Central memory CD4-positive, alpha-beta T cell (primary cell): ENCODE measurements around the gene ZNF526.
"Not testable (repeated sequence)": the region's sequence is repeated elsewhere in the genome, so short reads cannot be mapped to it uniquely, and the experiment has no call there.

Source experiments
- DNase-seq: peaks from one replicate; pipeline ENCODE4 v3.0.0; 2022

Gene ZNF526

DNA sequence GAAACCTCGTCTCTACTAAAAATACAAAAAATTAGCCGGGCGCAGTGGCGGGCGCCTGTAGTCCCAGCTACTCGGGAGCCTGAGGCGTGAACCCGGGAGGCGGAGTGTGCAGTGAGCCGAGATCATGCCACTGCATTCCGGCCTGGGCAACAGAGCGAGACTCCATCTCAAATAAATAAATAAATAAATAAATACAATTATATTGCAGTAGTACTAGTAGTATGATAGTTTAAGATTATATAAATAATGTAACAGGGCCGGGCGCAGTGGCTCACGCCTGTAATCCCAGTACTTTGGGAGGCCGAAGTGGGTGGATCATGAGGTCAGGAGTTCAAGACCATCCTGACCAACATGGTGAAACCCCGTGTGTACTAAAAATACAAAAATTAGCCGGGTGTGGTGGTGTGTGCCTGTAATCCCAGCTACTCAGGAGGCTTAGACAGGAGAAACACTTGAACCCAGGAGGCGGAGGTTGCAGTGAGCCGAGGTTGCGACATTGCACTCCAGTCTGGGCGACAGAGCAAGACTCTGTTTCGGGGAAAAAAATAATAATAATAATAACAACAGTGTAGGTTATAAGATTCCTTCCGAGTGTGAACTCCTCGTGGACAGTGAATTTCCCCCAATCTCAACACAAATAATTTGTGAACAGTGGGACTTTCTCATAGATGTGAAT is 47.0 kb downstream of the ZNF526 start:
- not testable (repeated sequence) for DNase-seq

DNA sequence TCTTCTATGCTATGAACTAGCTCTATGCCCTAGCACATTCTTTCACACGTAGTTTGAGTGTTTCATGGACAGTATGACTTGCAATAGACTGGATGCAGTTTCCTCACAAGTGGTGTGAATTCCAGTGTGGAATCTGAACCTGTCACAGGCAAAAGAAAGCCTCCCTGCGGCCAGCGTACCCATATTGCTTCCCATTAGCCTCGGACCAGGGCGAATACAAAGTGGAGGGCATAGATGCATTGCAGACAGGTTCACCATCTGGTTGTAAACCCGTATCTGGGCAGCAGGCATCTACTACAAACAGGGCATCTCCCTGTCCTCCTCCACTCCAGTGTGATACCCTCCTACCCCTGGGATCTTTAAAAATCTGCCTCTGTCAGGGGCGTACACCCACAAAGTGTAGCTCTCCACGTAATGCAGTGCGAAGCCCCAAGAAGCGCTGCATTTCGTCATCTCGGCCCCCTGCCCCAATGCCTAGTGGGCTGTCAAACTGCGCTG is 47.6 kb downstream of the ZNF526 start:
- DNase-seq, result no peak

DNA sequence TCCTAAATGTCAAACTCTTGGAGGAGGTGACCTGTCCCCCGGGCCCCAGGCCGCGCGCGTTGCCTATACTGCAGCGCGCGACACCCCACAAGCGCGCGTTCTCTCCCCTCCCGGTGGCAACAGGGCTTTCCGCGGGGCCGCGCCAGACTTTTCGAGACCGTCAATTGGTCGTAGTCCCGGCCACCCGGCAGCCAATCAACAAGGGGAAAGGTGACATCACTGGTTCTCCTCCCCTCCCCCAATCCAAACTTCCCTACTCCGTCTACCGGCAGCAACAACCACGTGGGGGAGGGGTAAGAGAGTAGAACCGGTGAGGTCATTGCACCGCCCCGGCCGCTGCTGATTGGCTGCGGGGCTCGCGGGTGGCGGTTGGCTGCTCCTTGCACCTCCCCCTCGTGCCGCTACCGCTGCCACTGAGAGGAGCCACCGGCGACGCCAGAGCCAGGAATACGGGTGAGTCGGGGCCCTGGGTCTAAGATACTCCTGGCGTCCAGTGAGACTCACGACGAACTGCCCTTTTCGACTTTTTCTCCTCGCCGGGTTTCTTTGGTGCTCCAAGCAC is 48.1 kb downstream of the ZNF526 start:
- DNase-seq, result peak; percentile 100

DNA sequence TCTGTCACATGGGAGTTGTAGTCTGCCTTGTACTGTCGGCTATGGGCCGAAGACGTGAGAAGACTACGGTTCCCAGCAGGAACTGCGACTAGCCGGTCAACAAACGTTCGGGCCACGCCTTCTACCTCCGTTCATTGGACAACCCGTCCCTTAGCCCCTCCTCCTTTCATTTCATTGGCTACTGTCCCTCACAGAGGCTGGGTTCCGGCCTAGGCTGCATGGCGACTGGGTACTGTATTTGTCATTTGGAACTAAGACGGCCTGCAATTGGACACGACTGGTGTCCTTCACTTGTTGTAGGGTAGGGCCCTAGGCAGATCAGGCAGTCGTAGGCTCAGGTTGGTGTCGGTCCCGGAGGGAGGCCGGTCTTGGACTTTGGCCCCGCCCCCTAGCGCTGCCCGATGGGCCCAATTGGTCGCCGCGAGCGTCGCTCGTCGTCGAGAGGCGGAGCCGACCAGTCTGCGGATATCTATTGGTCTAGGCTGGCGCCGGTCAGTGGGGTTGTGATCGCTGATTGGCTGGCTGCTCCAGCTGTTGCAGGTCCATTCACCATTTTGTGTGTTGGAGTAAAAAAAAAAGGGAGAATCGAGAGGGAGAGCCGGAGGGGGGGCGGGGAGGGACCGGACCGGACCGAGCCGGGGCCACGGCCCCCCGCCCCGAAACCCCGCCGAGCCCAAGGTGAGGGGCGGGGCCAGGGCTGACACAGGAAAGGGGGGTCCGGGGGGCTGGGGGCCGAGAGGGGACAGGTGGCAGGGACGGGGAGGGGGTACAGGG is 48.8 kb downstream of the ZNF526 start, which contains the start of gene CIC:
CIC (plus strand) TSS at position 549 of the 774 bp plus-strand sequence. CDS start 2,532 bp downstream, outside the sequence.
- peak; percentile 100 for DNase-seq

DNA sequence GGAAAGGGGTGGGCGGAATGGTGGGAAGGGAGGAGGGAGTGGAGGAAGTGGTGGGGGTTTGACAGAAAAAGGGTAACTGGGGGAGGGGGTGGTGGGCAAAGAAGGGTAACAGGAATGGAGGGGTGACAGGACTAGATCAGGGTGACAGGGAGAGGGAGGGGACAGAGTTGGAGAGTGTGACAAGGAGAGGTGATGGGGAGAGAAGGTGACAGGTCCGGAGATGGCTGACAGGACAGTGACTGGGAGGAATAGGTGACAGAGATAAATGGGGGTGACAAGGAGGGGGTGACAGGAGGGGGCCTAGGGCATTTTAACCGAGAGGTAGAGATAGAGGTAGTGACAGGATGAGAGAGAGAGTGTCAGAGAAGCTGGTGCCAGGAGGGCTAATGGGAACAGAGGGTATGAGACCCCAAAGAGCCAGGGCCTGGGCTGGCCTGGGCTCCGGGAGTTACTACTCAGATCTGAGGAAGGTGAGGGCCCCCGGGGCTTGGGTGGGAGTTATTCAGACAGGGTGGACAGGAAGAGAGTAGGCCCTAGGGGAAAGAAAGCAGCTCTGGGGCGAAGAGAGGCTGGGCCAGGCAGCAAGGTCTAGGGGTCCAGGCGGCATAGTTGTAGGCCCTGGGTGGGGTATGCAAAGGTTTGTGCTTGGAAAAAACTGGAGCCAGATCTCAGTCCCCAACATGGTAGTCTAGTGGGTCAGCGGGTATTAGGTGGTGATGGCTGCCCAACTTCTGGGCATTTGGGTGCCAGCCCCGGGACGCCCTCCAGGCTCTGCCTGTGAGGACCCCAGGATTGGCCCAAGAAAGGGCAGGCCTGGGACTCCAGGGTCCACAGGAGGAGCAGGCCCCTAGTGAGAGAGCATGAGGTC is 49.6 kb downstream of the ZNF526 start:
- no peak for DNase-seq

DNA sequence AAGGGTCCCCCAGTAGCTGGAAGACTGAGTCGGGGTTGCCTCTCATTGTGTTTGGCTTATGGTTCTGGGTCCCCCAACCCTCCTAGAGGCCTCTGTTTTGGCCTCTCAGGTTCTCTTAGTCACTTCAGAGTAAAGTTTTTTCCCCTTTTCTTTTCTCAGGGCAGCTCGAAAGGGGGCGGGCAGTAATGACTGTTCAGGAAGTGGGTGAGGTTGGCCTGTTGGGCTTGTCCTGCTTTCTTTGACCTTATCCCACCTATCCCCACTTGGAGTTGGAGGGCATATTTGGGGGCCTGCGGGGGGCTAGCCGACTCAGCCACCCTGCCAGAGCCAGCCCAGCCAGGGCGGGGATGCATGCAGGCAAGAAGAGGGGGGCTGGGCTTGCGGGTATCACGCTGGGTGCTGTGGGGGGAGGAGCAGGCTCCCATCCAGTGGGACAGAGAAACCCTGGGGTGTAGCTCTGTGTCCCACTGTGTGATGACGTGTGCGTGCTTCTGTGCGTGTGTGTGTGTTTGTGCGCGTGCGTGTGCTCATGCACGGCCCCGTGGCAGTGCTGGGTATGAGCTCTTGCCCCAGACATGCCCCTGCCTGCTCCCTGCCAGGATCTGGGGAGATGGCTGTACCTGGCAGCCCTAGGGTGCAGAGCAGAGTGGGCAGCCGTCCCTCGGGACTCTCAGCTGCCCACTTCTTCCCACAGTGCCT is 50.4 kb downstream of the ZNF526 start:
- peak; percentile 76 for DNase-seq

DNA sequence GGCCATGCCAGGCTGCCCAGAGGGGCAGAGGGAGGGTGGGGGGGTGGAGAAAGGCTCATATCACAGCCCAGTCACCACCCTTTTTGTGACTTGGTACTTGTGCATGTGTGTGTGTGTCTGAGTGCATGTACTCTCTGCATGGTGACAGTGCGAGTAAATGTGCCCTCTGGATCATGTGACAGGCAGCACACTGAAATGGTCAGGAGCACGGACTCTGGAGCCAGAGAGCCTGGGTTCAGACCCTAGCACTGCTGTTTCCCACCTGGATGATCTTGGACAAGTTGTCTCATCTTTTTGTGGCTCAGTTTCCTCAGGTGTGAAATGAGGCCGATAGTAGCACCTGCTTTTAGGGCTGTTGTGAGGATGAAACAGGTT is 50.9 kb downstream of the ZNF526 start:
- no peak for DNase-seq

DNA sequence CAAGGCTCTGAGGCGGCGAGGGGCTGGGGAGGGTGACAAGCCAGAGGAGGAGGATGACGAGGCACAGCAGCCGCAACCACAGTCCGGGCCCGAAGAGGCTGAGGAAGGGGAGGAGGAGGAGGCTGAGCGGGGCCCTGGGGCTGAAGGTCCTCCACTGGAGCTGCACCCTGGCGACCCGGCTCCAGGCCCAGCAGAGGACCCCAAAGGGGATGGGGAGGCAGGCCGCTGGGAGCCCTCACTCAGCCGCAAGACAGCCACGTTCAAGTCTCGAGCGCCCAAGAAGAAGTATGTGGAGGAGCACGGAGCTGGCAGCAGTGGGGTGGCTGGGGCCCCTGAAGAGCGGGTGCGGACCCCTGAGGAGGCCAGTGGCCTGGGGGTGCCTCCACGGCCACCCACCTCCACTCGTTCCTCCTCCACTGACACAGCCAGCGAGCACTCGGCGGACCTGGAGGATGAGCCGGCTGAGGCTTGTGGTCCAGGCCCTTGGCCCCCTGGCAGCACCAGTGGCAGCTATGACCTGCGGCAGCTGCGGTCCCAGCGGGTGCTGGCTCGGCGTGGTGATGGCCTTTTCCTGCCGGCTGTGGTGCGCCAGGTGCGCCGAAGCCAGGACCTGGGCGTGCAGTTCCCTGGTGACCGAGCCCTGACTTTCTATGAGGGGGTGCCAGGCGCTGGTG is 51.9 kb downstream of the ZNF526 start:
- DNase-seq, result no peak

DNA sequence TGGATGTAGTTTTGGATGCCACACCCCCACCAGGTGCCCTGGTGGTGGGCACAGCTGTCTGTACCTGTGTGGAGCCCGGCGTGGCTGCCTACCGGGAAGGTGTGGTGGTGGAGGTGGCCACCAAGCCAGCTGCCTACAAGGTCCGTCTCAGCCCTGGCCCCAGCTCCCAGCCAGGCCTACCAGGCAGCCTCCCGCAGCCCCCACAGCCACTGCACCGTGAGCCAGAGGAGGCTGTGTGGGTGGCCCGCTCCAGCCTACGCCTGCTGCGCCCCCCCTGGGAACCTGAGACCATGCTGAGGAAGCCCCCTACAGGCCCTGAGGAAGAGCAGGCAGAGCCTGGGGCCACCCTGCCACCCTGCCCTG is 52.4 kb downstream of the ZNF526 start:
- no peak for DNase-seq

DNA sequence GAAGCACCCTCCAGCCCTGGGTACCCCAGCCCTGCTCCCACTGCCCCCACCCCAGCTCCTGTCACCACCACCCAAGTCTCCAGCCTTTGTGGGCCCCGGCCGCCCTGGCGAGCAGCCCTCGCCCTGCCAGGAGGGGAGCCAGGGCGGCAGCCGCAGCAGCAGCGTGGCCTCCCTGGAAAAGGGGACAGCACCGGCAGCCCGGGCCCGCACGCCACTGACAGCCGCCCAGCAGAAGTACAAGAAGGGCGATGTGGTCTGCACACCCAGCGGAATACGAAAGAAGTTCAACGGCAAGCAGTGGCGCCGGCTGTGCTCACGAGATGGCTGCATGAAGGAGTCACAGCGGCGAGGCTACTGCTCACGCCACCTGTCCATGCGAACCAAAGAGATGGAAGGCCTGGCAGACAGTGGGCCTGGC is 52.9 kb downstream of the ZNF526 start:
- DNase-seq, result no peak

DNA sequence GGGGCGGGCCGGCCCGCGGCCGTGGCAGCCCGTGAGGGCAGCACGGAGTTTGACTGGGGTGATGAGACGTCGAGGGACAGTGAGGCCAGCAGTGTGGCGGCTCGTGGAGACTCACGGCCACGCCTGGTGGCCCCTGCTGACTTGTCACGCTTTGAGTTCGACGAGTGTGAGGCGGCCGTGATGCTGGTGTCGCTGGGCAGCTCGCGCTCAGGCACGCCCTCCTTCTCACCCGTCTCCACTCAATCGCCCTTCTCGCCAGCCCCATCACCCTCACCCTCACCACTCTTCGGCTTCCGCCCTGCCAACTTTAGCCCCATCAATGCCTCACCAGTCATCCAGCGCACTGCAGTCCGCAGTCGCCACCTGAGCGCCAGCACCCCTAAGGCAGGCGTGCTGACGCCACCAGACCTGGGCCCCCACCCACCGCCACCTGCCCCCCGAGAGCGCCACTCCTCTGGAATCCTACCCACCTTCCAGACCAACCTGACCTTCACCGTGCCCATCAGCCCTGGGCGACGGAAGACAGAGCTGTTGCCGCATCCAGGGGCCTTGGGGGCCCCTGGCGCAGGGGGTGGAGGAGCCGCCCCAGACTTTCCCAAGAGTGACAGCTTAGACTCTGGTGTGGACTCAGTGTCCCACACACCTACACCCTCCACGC is 53.4 kb downstream of the ZNF526 start:
- DNase-seq, result no peak

DNA sequence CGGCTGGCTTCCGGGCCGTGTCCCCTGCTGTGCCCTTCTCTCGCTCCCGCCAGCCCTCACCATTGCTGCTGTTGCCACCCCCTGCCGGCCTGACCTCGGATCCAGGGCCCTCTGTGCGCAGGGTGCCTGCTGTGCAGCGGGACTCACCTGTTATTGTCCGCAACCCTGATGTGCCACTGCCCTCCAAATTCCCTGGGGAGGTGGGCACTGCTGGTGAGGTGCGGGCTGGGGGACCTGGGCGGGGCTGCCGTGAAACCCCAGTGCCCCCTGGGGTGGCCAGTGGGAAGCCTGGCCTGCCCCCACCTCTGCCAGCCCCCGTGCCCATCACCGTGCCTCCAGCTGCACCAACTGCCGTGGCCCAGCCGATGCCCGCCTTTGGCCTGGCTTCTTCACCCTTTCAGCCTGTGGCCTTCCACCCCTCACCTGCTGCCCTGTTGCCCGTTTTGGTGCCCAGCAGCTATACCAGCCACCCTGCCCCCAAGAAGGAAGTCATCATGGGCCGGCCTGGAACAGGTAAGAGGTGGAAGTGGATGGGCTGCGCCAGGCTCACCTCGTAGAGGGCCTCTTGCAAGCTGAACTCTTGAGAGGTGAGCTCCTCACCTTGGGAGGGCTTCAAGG is 54.1 kb downstream of the ZNF526 start:
- no peak for DNase-seq

DNA sequence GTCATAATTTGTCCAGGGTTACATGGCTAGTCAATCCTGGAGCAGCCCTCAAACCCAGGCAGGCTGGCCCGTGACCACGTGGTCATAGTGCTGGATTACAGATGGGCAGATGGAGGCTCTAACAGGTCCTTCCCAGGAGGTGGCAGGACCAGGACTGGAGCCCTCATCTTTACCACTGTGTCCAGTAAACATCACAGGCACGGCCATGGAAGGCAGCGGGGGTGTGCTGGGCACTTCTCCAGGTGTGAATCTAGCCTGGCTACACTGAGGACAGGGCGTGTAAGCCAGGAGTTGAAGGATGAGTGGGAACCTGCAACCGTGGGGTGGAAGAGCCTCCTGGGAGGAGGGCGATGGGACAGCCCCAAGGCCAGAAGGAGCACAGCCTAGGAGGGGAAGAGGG is 55.0 kb downstream of the ZNF526 start:
- DNase-seq, result no peak

DNA sequence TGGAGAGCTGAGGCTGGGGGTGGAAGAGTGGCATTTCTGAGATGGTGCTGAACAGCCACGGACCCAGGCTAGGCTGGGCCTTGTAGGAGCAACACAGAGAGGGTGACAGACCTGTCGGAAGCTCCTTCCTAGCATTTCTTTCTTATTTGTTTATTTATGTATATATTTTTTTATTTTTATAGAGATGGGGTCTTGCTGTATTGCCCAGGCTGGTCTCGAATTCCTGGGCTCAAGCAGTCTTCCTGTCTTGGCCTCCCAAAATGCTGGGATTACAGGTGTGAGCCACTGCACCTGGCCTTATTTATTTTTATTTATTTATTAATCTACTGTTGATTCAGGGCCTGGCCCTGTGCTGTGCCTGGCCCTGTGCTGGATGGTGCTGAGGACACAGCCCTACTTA is 55.4 kb downstream of the ZNF526 start:
- DNase-seq, result no peak

DNA sequence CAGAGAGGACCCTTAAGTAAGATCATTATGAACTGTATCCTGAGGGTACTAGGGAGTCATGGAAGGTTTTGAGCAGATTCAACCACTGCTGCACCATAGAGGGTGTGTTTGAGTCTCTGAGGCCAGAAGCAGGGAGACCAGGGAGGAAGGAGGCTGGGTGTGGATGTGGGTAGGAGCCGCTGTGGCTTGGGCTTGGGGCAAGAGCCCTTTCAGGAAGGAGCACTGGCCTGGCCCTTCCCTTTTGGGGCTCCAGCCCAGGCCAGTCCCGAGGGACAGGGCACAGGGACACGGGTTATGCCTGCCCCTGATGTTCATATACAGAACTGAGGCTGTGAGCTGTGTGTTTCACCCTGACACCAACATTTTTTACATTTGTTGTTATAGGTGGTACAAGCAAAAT is 56.2 kb downstream of the ZNF526 start:
- no peak for DNase-seq

DNA sequence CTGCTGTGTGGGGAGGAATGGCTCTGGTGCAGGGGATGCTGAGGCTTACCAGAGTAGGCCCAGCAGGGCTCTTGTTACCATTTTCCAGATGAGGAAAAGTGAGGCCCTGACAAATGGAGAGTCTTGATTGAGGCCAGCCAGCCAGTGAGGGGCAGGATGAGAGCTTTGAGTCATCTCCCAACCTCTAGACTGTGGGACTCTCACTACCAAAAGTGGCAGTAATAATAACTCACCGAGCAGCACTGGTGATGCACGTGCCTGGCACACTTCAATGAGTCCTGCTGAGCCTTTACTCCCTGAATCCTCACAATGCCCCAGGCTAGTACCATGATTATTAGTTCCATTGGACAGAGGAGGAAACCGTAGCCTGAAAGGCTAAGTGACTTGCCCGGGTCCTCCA is 56.7 kb downstream of the ZNF526 start:
- DNase-seq, result no peak
